GM12878 (cell line): ENCODE data around the gene AFMID. TPM values are rescaled to one million over a fixed set of nuclear protein-coding genes. Genes with fewer than 3 reads are reported as not detected.

Experiments
- ATF3 ChIP-seq: IDR thresholded peaks from 2 replicates; pipeline ENCODE4 v1.6.1; 2011; ENCODE audit warnings: low read depth, mild to moderate bottlenecking, low read length, moderate library complexity, borderline replicate concordance; ENCODE audit errors: extremely low read depth
- BCL3 ChIP-seq: IDR thresholded peaks from 2 replicates; pipeline ENCODE4 v1.6.1; 2011; ENCODE audit warnings: borderline replicate concordance, low read depth, mild to moderate bottlenecking, moderate library complexity, low read length; ENCODE audit not compliant: insufficient read depth, poor library complexity, severe bottlenecking
- BHLHE40 ChIP-seq, 2 experiments: fragments of 450-650 bp in 1 of 2; IDR thresholded peaks; 2 replicates each; pipeline ENCODE4 v1.6.1; 2011 to 2017; ENCODE audit warnings: low read depth in 2 of 2, borderline replicate concordance in 1 of 2, improper control_type of control experiment in 1 of 2, low read length in 1 of 2, mild to moderate bottlenecking in 1 of 2
- BMI1 ChIP-seq: fragments of 450-650 bp; IDR thresholded peaks from 2 replicates; pipeline ENCODE4 v1.6.1; 2016; ENCODE audit warnings: mild to moderate bottlenecking, moderate library complexity, borderline replicate concordance
- BRCA1 ChIP-seq: IDR thresholded peaks from 2 replicates; pipeline ENCODE4 v1.6.1; 2011; ENCODE audit warnings: low read depth, low read length, improper control_type of control experiment
- CBFB ChIP-seq: IDR thresholded peaks from 2 replicates; pipeline ENCODE4 v1.6.1; 2016; ENCODE audit warnings: antibody characterized with exemption, low read depth
- CHD2 ChIP-seq: IDR thresholded peaks from 2 replicates; pipeline ENCODE4 v1.6.1; 2011; ENCODE audit warnings: low read depth, low read length, improper control_type of control experiment, borderline replicate concordance
- E2F4 ChIP-seq: IDR thresholded peaks from 2 replicates; pipeline ENCODE4 v1.6.1; 2012; ENCODE audit warnings: low read depth, low read length, improper control_type of control experiment
- ETV6 ChIP-seq, 2 experiments: fragments of 450-650 bp in 1 of 2; IDR thresholded peaks in 1 of 2; conservative IDR thresholded peaks in 1 of 2; 2 replicates each; pipeline ENCODE4 v1.6.1; 2014; ENCODE audit warnings: antibody characterized with exemption in 1 of 2, borderline replicate concordance in 1 of 2, low read depth in 1 of 2, mild to moderate bottlenecking in 1 of 2, moderate library complexity in 1 of 2
- IKZF1 ChIP-seq: fragments of 450-650 bp; conservative IDR thresholded peaks from 2 replicates; pipeline ENCODE4 v1.6.1; 2017; ENCODE audit warnings: antibody characterized with exemption, mild to moderate bottlenecking
- IRF5 ChIP-seq: fragments of 450-650 bp; IDR thresholded peaks from 2 replicates; pipeline ENCODE4 v1.6.1; 2017; ENCODE audit warnings: borderline replicate concordance
- JUNB ChIP-seq: IDR thresholded peaks from 2 replicates; pipeline ENCODE4 v1.6.1; 2016; ENCODE audit warnings: antibody characterized with exemption, mild to moderate bottlenecking
- KLF5 ChIP-seq: fragments of 450-650 bp; IDR thresholded peaks from 2 replicates; pipeline ENCODE4 v1.6.1; 2014; ENCODE audit warnings: mild to moderate bottlenecking; ENCODE audit not compliant: partially characterized antibody
- MEF2A ChIP-seq: IDR thresholded peaks from 2 replicates; pipeline ENCODE4 v1.6.1; 2011; ENCODE audit warnings: low read depth, mild to moderate bottlenecking, low read length, moderate library complexity; ENCODE audit not compliant: insufficient read depth
- MXI1 ChIP-seq: fragments of 150-350 bp; IDR thresholded peaks from 2 replicates; pipeline ENCODE4 v1.6.1; 2011; ENCODE audit warnings: low read depth, mild to moderate bottlenecking, inconsistent platforms, low read length, improper control_type of control experiment
- MYC ChIP-seq: IDR thresholded peaks from 2 replicates; pipeline ENCODE4 v1.6.1; 2011; ENCODE audit warnings: mild to moderate bottlenecking, low read length, moderate library complexity, inconsistent platforms; ENCODE audit not compliant: insufficient read depth, insufficient replicate concordance, insufficient read length, severe bottlenecking
- RAD21 ChIP-seq: IDR thresholded peaks from 2 replicates; pipeline ENCODE4 v1.6.1; 2011; ENCODE audit warnings: mild to moderate bottlenecking, low read depth, low read length, moderate library complexity; ENCODE audit not compliant: insufficient read depth
- RB1 ChIP-seq: fragments of 450-650 bp; formaldehyde crosslinking; IDR thresholded peaks from 2 replicates; pipeline ENCODE4 v1.6.1; 2017; ENCODE audit warnings: mild to moderate bottlenecking, borderline replicate concordance
- RELA ChIP-seq: fragments of 450-650 bp; IDR thresholded peaks from 2 replicates; pipeline ENCODE4 v1.8.0; 2014; ENCODE audit warnings: borderline replicate concordance; ENCODE audit not compliant: partially characterized antibody
- SMAD5 ChIP-seq: IDR thresholded peaks from 2 replicates; pipeline ENCODE4 v1.6.1; 2016; ENCODE audit warnings: antibody characterized with exemption, low read depth
- SPI1 ChIP-seq: IDR thresholded peaks from 2 replicates; pipeline ENCODE4 v1.6.1; 2011; ENCODE audit warnings: low read depth, mild to moderate bottlenecking, low read length, moderate library complexity, borderline replicate concordance; ENCODE audit not compliant: insufficient read depth
- SREBF1 ChIP-seq: IDR thresholded peaks from 2 replicates; pipeline ENCODE4 v1.6.1; 2012; ENCODE audit warnings: mild to moderate bottlenecking, low read length
- STAT1 ChIP-seq: fragments of 450-650 bp; conservative IDR thresholded peaks from 2 replicates; pipeline ENCODE4 v1.6.1; 2014; ENCODE audit warnings: antibody characterized with exemption, mild to moderate bottlenecking
- SUPT20H ChIP-seq: IDR thresholded peaks from 2 replicates; pipeline ENCODE4 v1.6.1; 2011; ENCODE audit warnings: low read depth, mild to moderate bottlenecking, low read length, moderate library complexity, borderline replicate concordance; ENCODE audit not compliant: control insufficient read depth
- YBX1 ChIP-seq: fragments of 450-650 bp; IDR thresholded peaks from 2 replicates; pipeline ENCODE4 v1.6.1; 2016; ENCODE audit warnings: antibody characterized with exemption
- YY1 ChIP-seq: IDR thresholded peaks from 2 replicates; pipeline ENCODE4 v1.6.1; 2011; ENCODE audit warnings: low read depth, mild to moderate bottlenecking, low read length
- polyA plus RNA-seq, 11 experiments: library from polyadenylated mRNA; depleted of rRNA in 4 of 11; unstranded in 6 of 11; stranded (reverse) in 5 of 11; fragments of >200 nt; fragmentation: Nextera tagmentation in 4 of 11; fragmentation: Illumina TruSeq in 1 of 11; extraction: Ambion mirVana in 4 of 11; extraction: Trizol in 1 of 11; gene quantifications; 1 replicate in 1 of 11; 2 replicates in 10 of 11; pipeline versions ENCODE4 v1.2.1 to v1.2.3, GENCODE V29; 2011 to 2016; ENCODE audit warnings: inconsistent platforms in 2 of 11, missing spikeins in 2 of 11, low read depth in 1 of 11
- total RNA-seq, 4 experiments: library from RNA; depleted of rRNA in 3 of 4; stranded (reverse); fragments of >200 nt in 3 of 4; fragmentation: Illumina TruSeq in 1 of 4; extraction: Trizol in 1 of 4; gene quantifications; 2 replicates each; pipeline versions ENCODE4 v1.2.1 to v1.2.3, GENCODE V29; 2013 to 2021

Gene AFMID
- total and polyA plus RNA-seq, 10 of the 15 experiments (the other 5 are each of a cell fraction or from before 2014, with no cell fraction given), result 36.1 to 98.8 (median 51.6) TPM

GRCh38 chr17:78137392-78138203 lies 49.6 kb upstream of the AFMID start (continued):
- TF ChIP-seq RELA, result peak; percentile 5
- TF ChIP-seq KLF5, result peak; percentile 10
- TF ChIP-seq MXI1, result no peak
- no peak for TF ChIP-seq ETV6 (conservative IDR thresholded peaks at IDR 0.05 in 1 of 2, IDR thresholded peaks at IDR 0.05 in 1 of 2; ENCODE audit: borderline replicate concordance in 1 of 2, low read depth in 1 of 2)
- no peak for TF ChIP-seq E2F4
- TF ChIP-seq BCL3, result peak; percentile 27
- peak; percentile 51; the same call in 1 of the 2 replicates for TF ChIP-seq IKZF1
- TF ChIP-seq CHD2, result no peak
- TF ChIP-seq YY1, result 0 out of 2 replicates have a peak, but pooled peaks have one; percentile 18
- TF ChIP-seq MEF2A, result no peak
- TF ChIP-seq STAT1, result no peak
- no peak for TF ChIP-seq BRCA1
- no peak for TF ChIP-seq BMI1
- TF ChIP-seq SMAD5, result no peak; the same call in 1 of the 2 replicates
- no peak for TF ChIP-seq CBFB
- TF ChIP-seq MYC, result peak; percentile 72
- peak in 1 of 2 experiments; percentile 6; a peak in 1 of 4 replicates for TF ChIP-seq BHLHE40 (IDR thresholded peaks at IDR 0.05; ENCODE audit: borderline replicate concordance in 1 of 2, low read depth in 2 of 2, low read length in 1 of 2)
- no peak for TF ChIP-seq JUNB
- TF ChIP-seq ATF3, result no peak
- TF ChIP-seq SREBF1, result no peak
- no peak for TF ChIP-seq YBX1
- TF ChIP-seq RAD21, result peak; percentile 19; the same call in 1 of the 2 replicates
- no peak for TF ChIP-seq IRF5
- no peak for TF ChIP-seq RB1
- TF ChIP-seq SPI1, result no peak
- no peak for TF ChIP-seq SUPT20H
